Retinal pigment epithelial cell (primary cell): ENCODE results near the gene ADCY7.
"Not testable (repeated sequence)": the region's sequence is repeated elsewhere in the genome, so short reads cannot be mapped to it uniquely, and the experiment has no call there.

Source experiments
- DNase-seq: peaks from one replicate; pipeline ENCODE4 v3.0.0-alpha.2; 2010; ENCODE audit warnings: low read depth
- H3K4me3 ChIP-seq: 2 replicates; pipeline ENCODE4 v1.5.1; 2011; ENCODE audit warnings: mild to moderate bottlenecking, low read length, control low read depth, moderate library complexity
- TF ChIP-seq, protein P1 (sequence below): conservative IDR thresholded peaks from 2 replicates; pipeline ENCODE4 v1.5.1; 2011; ENCODE audit warnings: low read depth, low read length, control low read depth, inconsistent platforms

ADCY7 gene

GRCh38 chr16:50229149-50229726, 37.1 kb upstream of the ADCY7 start:
- DNase-seq: no peak
- H3K4me3 ChIP-seq: no peak overlapping the region
- TF ChIP-seq, protein P1, sequence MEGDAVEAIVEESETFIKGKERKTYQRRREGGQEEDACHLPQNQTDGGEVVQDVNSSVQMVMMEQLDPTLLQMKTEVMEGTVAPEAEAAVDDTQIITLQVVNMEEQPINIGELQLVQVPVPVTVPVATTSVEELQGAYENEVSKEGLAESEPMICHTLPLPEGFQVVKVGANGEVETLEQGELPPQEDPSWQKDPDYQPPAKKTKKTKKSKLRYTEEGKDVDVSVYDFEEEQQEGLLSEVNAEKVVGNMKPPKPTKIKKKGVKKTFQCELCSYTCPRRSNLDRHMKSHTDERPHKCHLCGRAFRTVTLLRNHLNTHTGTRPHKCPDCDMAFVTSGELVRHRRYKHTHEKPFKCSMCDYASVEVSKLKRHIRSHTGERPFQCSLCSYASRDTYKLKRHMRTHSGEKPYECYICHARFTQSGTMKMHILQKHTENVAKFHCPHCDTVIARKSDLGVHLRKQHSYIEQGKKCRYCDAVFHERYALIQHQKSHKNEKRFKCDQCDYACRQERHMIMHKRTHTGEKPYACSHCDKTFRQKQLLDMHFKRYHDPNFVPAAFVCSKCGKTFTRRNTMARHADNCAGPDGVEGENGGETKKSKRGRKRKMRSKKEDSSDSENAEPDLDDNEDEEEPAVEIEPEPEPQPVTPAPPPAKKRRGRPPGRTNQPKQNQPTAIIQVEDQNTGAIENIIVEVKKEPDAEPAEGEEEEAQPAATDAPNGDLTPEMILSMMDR: no peak

- TF ChIP-seq, protein P1: no peak
- no peak for DNase-seq
- no peak overlapping the region for H3K4me3 ChIP-seq
Observed at GRCh38 chr16:50234771-50235556, 31.4 kb upstream of the ADCY7 start.

- TF ChIP-seq, protein P1: no peak
- no peak overlapping the region for H3K4me3 ChIP-seq
- DNase-seq: no peak
Observed at GRCh38 chr16:50235581-50235980, 30.8 kb upstream of the ADCY7 start.

GRCh38 chr16:50238314-50238713, 28.0 kb upstream of the ADCY7 start:
- TF ChIP-seq, protein P1: no peak
- no peak overlapping the region for H3K4me3 ChIP-seq
- DNase-seq: no peak

GRCh38 chr16:50238868-50239301, 27.5 kb upstream of the ADCY7 start:
- H3K4me3 ChIP-seq: no peak overlapping the region
- TF ChIP-seq, protein P1: no peak
- no peak for DNase-seq

DNA sequence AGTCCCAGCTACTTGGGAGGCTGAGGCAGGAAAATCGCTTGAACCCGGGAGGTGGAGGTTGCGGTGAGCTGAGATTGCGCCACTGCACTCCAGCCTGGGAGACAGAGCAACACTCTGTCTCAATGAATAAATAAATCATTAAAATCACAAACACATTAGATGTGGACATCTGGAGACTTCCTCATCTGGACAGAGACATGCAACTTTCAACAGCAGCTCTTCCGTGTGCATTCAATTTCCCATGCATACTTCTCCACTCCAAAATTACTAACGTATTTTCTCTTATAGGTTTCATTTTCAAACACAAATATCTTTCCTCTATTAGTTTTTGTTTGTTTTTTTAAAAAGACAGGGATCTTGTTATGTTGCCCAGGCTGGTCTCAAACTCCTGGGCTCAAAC, 23.3 kb upstream of the ADCY7 start:
- DNase-seq, H3K4me3 ChIP-seq: not testable (repeated sequence)

GRCh38 chr16:50244140-50244503, 22.2 kb upstream of the ADCY7 start:
- TF ChIP-seq, protein P1: no peak
- DNase-seq: no peak
- H3K4me3 ChIP-seq: no peak overlapping the region
